Left kidney (tissue), 2 donors: ENCODE measurements around the gene FBL. TPM values are rescaled to one million over a fixed set of nuclear protein-coding genes. Genes with fewer than 3 reads are reported as not detected.
"Not testable (repeated sequence)": the region's sequence is repeated elsewhere in the genome, so short reads cannot be mapped to it uniquely, and the experiment has no call there.

Source experiments
- DNase-seq: peaks from one replicate; pipeline ENCODE4 v3.0.0-alpha.2; 2013
- polyA plus RNA-seq: library from polyadenylated mRNA; unstranded; fragments of 120-200 nt; gene quantifications from one replicate; pipeline ENCODE4 v1.2.1, GENCODE V29; 2013; ENCODE audit not compliant: insufficient read length

FBL gene
- polyA plus RNA-seq, 1 donor = 296 TPM

DNA sequence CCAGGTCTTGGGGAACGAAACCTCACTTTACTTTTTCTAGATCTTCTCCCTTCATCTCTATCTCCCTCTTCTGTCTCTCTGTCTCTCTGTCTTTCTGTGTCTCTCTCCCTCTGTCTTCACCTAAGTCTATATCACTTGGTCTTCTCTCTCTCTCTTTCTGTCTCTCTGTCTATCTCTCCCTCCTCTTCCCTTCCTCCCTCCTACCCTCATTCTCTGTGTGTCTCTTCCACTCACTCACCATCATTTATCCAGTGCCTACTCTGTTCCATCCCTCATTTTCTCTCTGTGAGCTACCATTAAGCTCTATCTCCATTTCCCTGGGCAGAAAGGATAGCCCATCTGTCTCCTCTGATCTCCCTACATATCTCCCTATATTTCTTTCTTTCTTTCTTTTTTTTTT is 32.2 kb upstream of the FBL start:
- no peak for DNase-seq

GRCh38 chr19:39877982-39878381 is 31.8 kb upstream of the FBL start:
- not testable (repeated sequence) for DNase-seq

GRCh38 chr19:39877488-39877887 is 31.3 kb upstream of the FBL start:
- DNase-seq = not testable (repeated sequence)

DNA sequence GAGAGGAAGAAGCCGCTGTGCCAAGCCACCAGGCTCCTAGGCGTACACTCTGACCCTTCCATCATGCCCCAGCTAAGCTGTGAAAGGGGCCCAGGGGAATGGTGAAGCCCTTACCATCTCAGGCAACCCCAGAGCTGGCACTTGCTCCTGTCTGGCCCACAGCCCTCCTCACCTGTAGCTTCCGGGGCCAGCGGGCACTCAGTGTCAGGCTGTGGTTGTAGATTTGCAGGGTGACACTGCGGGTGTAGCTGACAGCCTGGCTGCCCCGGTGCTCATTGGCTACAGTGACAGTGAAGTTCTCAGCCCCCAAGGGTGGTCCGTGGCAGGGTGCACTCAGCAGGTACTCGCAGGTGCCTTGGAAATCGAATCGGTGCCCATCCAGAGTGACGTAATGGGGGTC is 30.3 kb upstream of the FBL start:
- DNase-seq = not testable (repeated sequence)

DNA sequence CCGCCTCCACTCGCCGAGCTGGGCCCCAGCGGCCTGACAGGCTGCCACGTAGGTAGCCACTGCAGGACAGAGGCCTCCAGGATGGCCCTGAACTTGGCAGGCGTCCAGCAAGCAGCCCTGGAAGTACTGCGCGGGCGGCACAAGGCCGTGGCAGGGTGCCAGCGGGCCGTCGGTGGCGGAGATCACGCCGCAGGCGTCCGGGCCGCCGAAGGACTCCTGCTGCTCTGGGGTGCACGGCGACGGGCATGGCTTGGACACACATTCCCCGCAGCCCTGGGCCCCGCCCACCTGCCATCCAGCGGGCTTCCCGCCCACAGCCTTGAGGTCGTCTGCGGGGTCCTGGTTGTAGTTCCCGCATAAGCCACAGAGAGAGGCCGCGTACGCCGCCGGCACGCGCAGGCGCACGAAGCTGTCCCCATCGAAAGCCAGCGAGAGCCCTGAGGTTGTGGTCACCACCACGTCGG is 29.3 kb upstream of the FBL start:
- not testable (repeated sequence) for DNase-seq

DNA sequence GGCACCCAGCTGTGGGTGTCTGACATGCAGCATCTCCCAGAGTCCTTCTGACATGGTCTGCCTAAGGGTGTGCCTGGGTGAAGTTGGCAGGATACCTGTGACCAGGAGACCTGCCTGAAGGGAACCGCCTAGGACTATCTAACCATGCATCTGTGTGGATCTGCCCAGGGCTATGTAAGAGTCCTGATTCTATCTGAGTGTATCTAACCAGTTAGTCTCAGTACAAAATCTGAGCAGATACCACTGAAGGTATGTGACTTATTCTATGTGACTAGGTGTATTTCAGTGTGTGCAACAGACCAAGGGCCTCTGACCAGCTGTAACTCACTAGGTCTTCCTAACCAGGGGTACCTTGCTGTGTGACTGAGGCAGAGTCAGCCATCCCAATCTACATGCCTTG is 28.2 kb upstream of the FBL start:
- no peak for DNase-seq

- no peak for DNase-seq
Measured at GRCh38 chr19:39873385-39873784, 27.2 kb upstream of the FBL start.

DNA sequence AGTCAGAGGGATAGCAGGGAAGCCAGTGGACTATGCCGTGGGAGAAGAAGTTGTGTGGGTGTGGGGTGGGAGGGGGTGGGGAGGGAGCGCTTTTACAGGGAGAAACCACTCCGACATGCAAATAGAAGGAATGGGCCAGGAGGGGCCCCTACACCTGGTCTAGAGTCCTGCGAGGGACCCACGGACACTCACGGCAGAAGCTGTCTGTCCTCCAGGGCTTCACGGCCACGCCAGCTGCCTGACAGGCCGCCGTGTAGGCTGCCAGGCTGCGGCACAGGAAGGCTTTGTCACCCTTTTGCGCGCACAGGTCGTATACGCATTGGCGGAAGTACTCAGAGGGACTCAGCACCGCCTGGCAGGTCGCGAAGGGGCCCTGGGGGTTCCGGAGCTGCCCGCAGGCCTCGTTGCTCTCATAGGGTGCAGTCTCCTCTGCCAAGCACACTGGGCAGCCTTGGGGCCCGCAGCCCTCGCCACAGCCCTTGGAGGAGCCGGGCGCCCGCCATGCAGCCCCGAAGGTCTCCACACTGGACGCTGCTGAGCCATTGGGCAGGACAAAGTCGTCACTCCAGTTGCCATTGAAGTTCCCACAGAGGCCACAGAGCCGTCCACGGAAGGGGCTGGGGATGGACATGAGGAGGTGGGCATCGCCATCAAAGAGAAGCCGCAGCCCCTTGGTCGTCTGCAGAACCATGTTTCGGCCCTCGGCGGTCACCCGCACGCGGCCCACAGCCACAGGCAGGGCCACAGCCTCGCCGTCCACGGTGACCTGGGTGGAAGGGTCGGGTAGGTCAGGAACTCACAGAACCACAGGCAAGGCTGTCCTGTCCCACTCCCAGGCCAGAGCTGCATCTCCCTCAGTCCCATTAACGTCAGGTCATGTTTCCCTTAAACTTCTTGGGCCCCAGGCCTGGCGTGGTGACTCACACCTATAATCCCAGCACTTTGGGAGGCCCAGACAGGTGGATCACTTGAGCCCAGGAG is 26.0 kb upstream of the FBL start:
- no peak for DNase-seq

DNA sequence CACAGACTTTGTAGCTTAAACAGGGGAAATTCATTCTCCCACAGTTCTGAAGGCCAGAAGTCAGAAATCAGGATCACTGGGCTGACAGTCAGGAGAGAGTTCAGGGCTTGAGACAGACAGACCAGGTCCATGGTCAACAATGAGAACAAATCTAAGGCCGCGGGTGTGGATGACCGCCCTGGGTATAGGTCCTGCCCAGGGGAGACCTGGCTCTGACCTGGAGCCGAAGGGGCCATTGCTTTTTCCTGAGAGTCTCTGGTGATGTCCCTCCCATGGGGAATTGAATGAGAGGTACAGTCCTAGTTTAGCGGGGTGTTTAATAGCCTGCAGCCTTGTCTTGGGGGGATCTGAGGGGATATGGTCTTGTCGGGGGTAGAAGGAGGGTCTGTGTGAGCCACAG is 25.2 kb upstream of the FBL start:
- DNase-seq = no peak

GRCh38 chr19:39870171-39870971 is 24.2 kb upstream of the FBL start:
- DNase-seq = no peak

- DNase-seq = no peak
Measured at GRCh38 chr19:39867952-39868351, 21.8 kb upstream of the FBL start.

GRCh38 chr19:39867133-39867532 is 21.0 kb upstream of the FBL start:
- no peak for DNase-seq

- DNase-seq = no peak
Measured at GRCh38 chr19:39865953-39866352, 19.8 kb upstream of the FBL start.

DNA sequence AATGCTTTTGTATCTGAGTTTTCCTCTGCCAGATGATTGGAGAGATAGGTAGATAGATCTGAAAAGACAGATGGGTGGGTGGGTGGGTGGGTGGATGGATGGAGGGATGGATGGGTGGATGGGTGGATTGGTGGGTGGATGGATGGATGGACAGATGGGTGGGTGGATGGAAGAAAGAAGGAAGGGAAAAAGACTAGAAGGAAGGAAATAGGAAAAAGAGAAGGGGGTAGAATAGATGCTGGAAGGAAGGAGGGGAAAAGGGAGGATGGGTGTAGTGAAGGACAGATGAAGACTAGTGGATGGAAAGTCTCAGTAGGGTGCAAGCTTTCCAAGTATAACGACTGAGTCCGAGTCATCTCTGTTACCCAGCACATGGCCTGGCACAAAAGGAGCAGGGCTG is 19.0 kb upstream of the FBL start:
- DNase-seq = no peak

GRCh38 chr19:39864118-39864517 is 17.9 kb upstream of the FBL start:
- no peak for DNase-seq

- DNase-seq = no peak
Measured at GRCh38 chr19:39858541-39858940, 12.4 kb upstream of the FBL start.

DNA sequence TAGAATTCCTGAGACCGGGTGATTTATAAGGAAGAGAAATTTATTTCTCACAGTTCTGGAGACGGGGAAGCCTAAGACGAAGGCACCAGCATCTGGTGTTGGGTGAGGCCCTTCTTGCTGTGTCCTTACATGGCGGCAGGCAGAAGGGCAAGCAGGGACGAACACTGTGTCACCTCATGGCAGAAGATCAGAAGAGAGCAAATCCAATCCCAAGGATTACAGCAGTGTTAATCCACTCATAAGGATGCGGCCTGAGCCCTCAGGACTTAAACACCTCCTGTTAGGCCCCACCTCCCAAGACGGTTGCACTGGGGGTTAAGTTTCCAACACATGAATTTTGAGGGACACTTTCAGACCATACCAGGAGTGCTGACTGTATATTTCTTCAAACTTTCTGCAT is 6.7 kb upstream of the FBL start:
- DNase-seq = no peak

GRCh38 chr19:39850892-39851291 is 4.7 kb upstream of the FBL start:
- no peak for DNase-seq

DNA sequence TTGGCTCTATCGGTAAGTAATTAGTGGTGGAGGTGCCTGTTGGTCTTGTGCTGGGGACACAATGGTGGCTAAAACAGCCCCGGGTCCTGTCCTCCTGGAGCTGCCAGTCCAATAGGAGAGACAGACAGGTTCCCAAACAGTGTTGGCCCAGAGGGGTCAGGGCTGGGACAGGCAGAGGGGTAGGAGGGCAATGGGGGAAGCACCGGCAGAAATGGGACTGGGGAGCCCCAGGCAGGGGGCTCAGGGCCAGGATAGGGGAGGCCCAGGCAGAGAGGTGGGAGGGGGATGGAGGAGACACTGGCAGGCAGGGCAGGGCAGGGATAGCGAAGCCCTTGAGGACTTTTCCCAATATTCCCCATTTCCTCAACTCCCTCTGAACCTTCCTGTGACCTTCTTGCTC is 2.2 kb upstream of the FBL start:
- DNase-seq = no peak

DNA sequence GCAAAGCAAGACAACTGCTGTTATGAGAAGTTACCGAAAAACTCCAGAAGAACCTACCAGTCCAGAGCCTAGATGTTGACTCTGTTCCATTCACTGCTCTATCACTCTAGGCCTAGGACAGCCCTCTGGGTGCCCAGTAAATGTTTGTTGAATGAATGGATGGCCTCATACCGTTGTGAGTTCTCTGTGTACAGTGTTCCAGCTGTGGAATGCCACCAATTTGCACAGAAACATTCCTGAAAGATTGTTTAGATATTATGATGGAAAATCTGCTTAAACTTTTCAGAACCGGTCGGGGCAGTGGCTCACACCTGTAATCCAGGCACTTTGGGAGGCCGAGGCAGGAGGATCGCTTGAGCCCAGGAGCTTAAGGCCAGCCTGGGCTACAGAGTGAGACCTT is 1.3 kb upstream of the FBL start:
- no peak for DNase-seq

- no peak for DNase-seq
Measured at GRCh38 chr19:39846678-39847486, 703 bp upstream of the FBL start.

DNA sequence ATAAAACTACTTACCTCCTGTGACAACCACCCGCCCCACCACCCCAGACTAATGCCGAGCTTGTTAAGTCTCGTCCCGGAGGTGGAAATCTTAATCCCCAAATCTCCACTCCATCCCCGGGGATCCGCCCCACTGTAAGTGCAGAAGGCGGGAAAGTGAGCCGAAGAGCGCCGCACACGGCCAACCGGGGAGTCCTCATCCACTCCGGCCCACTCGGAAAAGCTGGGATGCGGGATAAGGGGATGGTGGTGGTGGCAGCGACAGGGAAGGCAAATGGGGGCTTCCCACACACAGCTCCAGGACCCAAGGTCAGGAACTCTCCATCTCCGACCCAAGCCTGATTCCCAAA is 621 bp downstream of the FBL start:
- DNase-seq = no peak
